IPS-20b (cell line): ENCODE data around the gene TMSB4X.
"Not testable (repeated sequence)": the region's sequence is repeated elsewhere in the genome, so short reads cannot be mapped to it uniquely, and the experiment has no call there.

Source experiments
- H3K27ac ChIP-seq: one replicate; pipeline ENCODE4 v1.5.1; 2013; ENCODE audit warnings: low read length
- H3K27me3 ChIP-seq: 2 replicates; pipeline ENCODE4 v1.6.1; 2013; ENCODE audit warnings: mild to moderate bottlenecking, low read length, inconsistent platforms; ENCODE audit not compliant: insufficient read depth
- H3K36me3 ChIP-seq: 2 replicates; pipeline ENCODE4 v1.6.1; 2013; ENCODE audit warnings: low read depth, mild to moderate bottlenecking, inconsistent platforms, low read length, moderate library complexity; ENCODE audit not compliant: insufficient read depth
- H3K4me1 ChIP-seq: 2 replicates; pipeline ENCODE4 v1.6.1; 2013; ENCODE audit warnings: mild to moderate bottlenecking, control low read depth, inconsistent platforms, low read length, moderate library complexity; ENCODE audit not compliant: insufficient read depth
- H3K4me3 ChIP-seq: 2 replicates; pipeline ENCODE4 v1.5.1; 2013; ENCODE audit warnings: mild to moderate bottlenecking, low read length, inconsistent platforms
- H3K9ac ChIP-seq: 2 replicates; pipeline ENCODE4 v1.6.1; 2013; ENCODE audit warnings: low read depth, mild to moderate bottlenecking, inconsistent platforms, low read length, moderate library complexity
- H3K9me3 ChIP-seq: 2 replicates; pipeline ENCODE4 v1.6.1; 2013; ENCODE audit warnings: mild to moderate bottlenecking, low read depth, low read length, inconsistent platforms; ENCODE audit not compliant: insufficient read depth

TMSB4X gene

DNA sequence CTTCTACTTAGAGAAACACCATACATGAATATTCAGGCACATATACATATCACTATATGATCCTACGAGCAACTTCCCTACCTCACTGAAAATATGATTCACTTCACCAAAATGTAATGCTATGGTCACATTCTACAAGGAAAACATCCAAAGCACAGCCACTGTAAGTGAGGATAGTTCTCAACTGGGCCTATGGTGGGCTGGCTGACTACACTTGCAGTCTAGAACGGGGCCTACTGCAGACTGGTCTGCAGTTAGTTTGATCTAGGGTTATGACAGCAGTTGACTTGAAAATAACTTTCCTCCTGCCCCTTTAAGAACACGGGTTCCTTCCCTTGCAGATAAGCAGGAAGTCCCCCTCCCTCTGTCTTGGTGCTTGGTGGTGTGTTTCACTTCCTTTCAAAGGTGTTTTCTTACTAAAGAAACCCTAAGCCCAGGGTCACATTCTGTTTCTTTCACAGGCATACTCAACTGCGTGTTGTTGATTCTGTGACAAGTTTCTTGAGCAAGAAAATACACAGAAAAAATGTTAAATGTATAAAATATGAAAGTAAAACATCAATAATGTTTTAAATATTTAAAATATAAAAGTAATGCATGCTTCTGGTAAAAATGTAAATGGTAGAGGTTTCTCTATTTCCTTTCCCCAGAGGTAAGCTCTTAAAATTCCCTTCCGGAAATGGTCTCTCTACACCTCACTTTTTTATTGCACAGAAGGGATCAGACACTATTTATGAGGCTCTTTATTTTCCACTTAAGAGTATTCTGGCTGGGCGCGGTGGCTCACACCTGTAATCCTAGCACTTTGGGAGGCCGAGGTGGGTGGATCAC lies 18.0 kb upstream of the TMSB4X start:
- no peaks in the 10 kb centered on the region for H3K27me3 ChIP-seq
- no peak overlapping the region for H3K4me3 ChIP-seq
- H3K27ac ChIP-seq: no peak overlapping the region
- no peak overlapping the region for H3K9ac ChIP-seq
- H3K36me3 ChIP-seq: no peaks in the 10 kb centered on the region
- H3K4me1 ChIP-seq: no peaks in the 10 kb centered on the region
- no peaks in the 10 kb centered on the region for H3K9me3 ChIP-seq

DNA sequence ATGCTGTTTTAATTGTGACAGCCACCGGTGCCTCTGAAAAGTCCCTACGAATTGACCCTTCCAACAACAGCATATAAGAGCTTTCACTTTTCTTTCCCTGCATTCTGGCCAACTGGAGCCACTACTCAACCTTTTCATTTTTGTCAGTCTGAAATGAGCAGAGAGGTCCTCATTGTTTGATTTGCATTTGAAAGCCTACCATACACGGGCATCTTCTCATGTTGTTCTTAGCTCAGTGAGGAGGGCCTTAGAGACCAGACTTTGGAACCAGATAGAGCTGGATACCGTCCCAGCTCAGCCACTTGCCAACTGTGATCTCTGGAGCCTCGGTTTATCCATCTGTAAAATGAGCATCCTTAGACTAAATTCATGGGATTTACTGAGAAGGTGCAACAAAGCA lies 16.9 kb upstream of the TMSB4X start:
- Histone ChIP-seq H3K9ac (no peak overlapping the region), H3K4me1 (no peaks in the 10 kb centered on the region), H3K27me3 (no peaks in the 10 kb centered on the region), H3K36me3 (no peaks in the 10 kb centered on the region), H3K9me3 (no peaks in the 10 kb centered on the region), H3K27ac (no peak overlapping the region), H3K4me3 (no peak overlapping the region)

GRCh38 chrX:12958461-12958860 lies 16.4 kb upstream of the TMSB4X start:
- Histone ChIP-seq H3K9me3 (no peaks in the 10 kb centered on the region), H3K4me1 (no peaks in the 10 kb centered on the region), H3K27me3 (no peaks in the 10 kb centered on the region), H3K27ac (no peak overlapping the region), H3K36me3 (no peaks in the 10 kb centered on the region), H3K4me3 (no peak overlapping the region), H3K9ac (no peak overlapping the region)

DNA sequence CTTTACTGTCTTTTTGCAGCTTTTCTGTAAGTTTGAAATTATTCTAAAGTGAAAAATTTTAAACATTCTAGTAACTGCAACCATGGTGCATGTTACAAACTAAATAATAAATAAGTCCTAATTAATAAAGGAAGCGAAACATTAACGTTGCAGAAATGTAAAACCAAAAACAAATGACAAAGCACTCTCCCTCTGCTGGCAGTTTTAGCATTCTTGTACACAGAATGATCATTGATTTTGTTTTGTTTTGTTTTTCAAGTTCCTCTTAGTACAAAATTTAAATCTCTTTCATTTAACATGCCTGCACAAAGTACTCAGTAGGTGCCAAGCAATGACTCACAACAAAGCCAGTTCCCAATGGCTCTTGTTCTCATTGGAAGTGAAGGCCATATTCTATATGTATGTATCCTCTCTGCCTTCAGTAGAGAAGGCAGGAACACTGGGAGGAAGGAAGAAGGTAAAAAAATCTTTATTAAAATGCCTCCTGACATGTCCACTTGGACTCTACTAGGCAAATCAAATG lies 13.7 kb upstream of the TMSB4X start:
- H3K9me3 ChIP-seq: no peaks in the 10 kb centered on the region
- H3K4me3 ChIP-seq: no peak overlapping the region
- H3K9ac ChIP-seq: no peak overlapping the region
- H3K4me1 ChIP-seq: no peaks in the 10 kb centered on the region
- H3K36me3 ChIP-seq: no peaks in the 10 kb centered on the region
- H3K27ac ChIP-seq: no peak overlapping the region
- H3K27me3 ChIP-seq: no peaks in the 10 kb centered on the region

GRCh38 chrX:12962041-12962504 lies 12.8 kb upstream of the TMSB4X start:
- no peak overlapping the region for H3K9ac ChIP-seq
- H3K9me3 ChIP-seq: no peaks in the 10 kb centered on the region
- H3K4me1 ChIP-seq: no peaks in the 10 kb centered on the region
- H3K36me3 ChIP-seq: no peaks in the 10 kb centered on the region
- no peak overlapping the region for H3K4me3 ChIP-seq
- H3K27ac ChIP-seq: no peak overlapping the region
- H3K27me3 ChIP-seq: no peaks in the 10 kb centered on the region

GRCh38 chrX:12963210-12963850 lies 11.6 kb upstream of the TMSB4X start:
- not testable (repeated sequence) for H3K9ac ChIP-seq, H3K4me3 ChIP-seq, H3K36me3 ChIP-seq, H3K9me3 ChIP-seq, H3K27ac ChIP-seq, H3K27me3 ChIP-seq, H3K4me1 ChIP-seq

DNA sequence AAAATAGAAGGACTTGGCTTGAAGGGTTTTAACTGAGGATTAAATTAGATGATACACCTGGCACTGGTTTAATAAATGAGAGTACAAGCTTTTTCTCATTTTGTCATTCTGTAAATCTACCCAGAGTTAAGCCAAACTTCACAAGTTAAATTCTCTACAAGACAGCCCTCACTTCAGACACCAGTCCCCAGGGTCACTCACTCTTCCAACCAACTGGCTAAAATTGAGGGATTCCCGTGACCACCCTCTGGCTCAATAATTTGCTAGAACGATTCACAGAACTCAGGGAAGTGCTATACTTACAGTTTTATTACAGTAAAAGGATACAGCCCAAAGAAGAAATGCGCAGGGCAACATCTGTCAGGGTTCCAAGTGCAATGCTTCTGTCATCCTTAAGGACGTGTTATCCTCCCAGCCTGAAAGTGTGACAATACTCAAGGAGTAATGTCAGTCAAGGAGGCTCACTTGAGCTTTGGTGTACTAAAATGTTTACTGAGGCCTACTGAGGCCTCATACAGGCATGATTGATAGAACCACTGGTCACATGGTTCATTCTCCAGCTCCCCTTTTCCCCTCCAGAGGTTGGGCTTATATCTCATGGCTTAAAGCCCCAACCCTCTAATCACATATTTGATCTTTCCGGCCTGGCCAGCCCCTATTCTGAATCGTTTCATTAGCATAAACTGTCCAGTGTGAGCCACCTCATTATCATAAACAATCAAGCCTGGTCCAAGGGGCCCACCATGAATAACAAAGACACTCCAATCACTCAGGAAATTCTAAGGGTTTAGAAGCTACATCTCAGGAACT lies 9.6 kb upstream of the TMSB4X start:
- no peaks in the 10 kb centered on the region for H3K36me3 ChIP-seq
- no peak overlapping the region for H3K4me3 ChIP-seq
- no peaks in the 10 kb centered on the region for H3K4me1 ChIP-seq
- H3K9me3 ChIP-seq: no peaks in the 10 kb centered on the region
- H3K27me3 ChIP-seq: no peaks in the 10 kb centered on the region
- no peak overlapping the region for H3K9ac ChIP-seq
- H3K27ac ChIP-seq: no peak overlapping the region

GRCh38 chrX:12966151-12966550 lies 8.8 kb upstream of the TMSB4X start:
- Histone ChIP-seq H3K9ac (no peak overlapping the region), H3K27ac (no peak overlapping the region), H3K9me3 (no peaks in the 10 kb centered on the region), H3K36me3 (no peaks in the 10 kb centered on the region), H3K27me3 (no peaks in the 10 kb centered on the region), H3K4me3 (no peak overlapping the region), H3K4me1 (peaks cover 2% of the 10 kb centered on the region; the same call in 1 of the 2 replicates)

- peaks cover 4% of the 10 kb centered on the region; the same call in 1 of the 2 replicates for H3K4me1 ChIP-seq
- no peak overlapping the region for H3K4me3 ChIP-seq
Observed at GRCh38 chrX:12967711-12968465, 7.0 kb upstream of the TMSB4X start.

DNA sequence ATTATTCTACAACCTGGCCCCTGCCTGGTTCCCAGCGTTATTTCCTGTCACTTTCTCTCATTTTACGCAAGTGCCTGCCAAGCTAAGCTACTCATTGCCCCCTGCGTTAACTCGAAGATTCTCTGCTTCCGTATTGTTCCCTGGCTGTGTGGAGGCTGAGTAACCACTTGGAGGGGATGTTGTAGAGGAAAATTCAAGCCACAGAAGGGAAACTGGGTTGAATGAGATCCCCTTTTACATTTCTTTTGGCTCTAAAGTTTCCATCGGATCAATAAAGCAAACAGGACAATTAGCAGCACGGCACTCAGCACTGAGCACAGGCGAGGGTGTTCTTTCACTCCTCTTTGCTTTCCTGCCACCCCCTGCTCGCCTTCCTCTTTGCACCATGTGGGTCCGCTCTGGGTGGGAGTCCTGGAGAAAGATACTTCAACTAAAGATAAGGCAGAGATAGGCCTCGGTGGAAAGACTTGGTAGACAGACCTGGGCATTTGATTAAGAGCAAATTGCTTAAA lies 4.2 kb upstream of the TMSB4X start:
- Histone ChIP-seq H3K9me3 (no peaks in the 10 kb centered on the region), H3K36me3 (0 out of 2 replicates have a peak, but pooled peaks cover 7% of the 10 kb centered on the region), H3K4me3 (no peak overlapping the region), H3K27ac (no peak overlapping the region), H3K4me1 (peaks cover 4% of the 10 kb centered on the region; the same call in 1 of the 2 replicates), H3K9ac (peak overlapping the region; percentile 58; the same call in 1 of the 2 replicates), H3K27me3 (no peaks in the 10 kb centered on the region)

More at GRCh38 chrX:12967711-12968465, 7.0 kb upstream of the TMSB4X start:
- Histone ChIP-seq H3K27ac (no peak overlapping the region), H3K9me3 (no peaks in the 10 kb centered on the region), H3K27me3 (no peaks in the 10 kb centered on the region), H3K36me3 (no peaks in the 10 kb centered on the region), H3K9ac (no peak overlapping the region)
